ENCODE results near the gene ST8SIA4.

ST8SIA4 gene

GRCh38 chr5:100834519-100834918, 68.6 kb downstream of the ST8SIA4 start:
- Histone ChIP-seq H3K4me3 (ENCODE audit: low read depth in 1 of 5, low read length in 5 of 5) (no peak overlapping the region), H3K36me3 (ENCODE audit: control insufficient read depth in 5 of 5, insufficient read depth in 5 of 5, low read length in 5 of 5) (no peaks in the 10 kb centered on the region), H3K4me1 (ENCODE audit: control insufficient read depth in 5 of 5, insufficient read depth in 5 of 5, low read length in 5 of 5) (peaks cover 0 to 5% (median 0%) of the 10 kb centered on the region in 5 donors), H3K9ac (ENCODE audit: low read length in 5 of 5) (no peak overlapping the region), H3K27me3 (ENCODE audit: control insufficient read depth in 5 of 5, insufficient read depth in 4 of 5, low read length in 5 of 5) (no peaks in the 10 kb centered on the region), H3K27ac (ENCODE audit: low read depth, low read length) (no peak overlapping the region), H3K9me3 (ENCODE audit: control insufficient read depth in 5 of 5, low read length in 5 of 5) (no peaks in the 10 kb centered on the region)

- Histone ChIP-seq H3K4me1 (ENCODE audit: control insufficient read depth in 5 of 5, insufficient read depth in 5 of 5, low read length in 5 of 5) (peaks cover 6 to 16% (median 15%) of the 10 kb centered on the region in 5 donors), H3K27me3 (ENCODE audit: control insufficient read depth in 5 of 5, insufficient read depth in 4 of 5, low read length in 5 of 5) (no peaks in the 10 kb centered on the region), H3K36me3 (ENCODE audit: control insufficient read depth in 5 of 5, insufficient read depth in 5 of 5, low read length in 5 of 5) (no peaks in the 10 kb centered on the region), H3K27ac (ENCODE audit: low read depth, low read length) (no peak overlapping the region), H3K9ac (ENCODE audit: low read length in 5 of 5) (no peak overlapping the region), H3K4me3 (ENCODE audit: low read depth in 1 of 5, low read length in 5 of 5) (no peak overlapping the region), H3K9me3 (ENCODE audit: control insufficient read depth in 5 of 5, low read length in 5 of 5) (no peaks in the 10 kb centered on the region)
These were observed 70.5 kb downstream of the ST8SIA4 start for GRCh38 chr5:100832252-100833230.

- H3K4me1 ChIP-seq (ENCODE audit: control insufficient read depth in 5 of 5, insufficient read depth in 5 of 5, low read length in 5 of 5): peaks cover 9 to 20% (median 19%) of the 10 kb centered on the region in 5 donors
- peak overlapping the region; percentile 61 for H3K27ac ChIP-seq (ENCODE audit: low read depth, low read length)
- H3K9me3 ChIP-seq (ENCODE audit: control insufficient read depth in 5 of 5, low read length in 5 of 5): no peaks in the 10 kb centered on the region
- H3K9ac ChIP-seq (ENCODE audit: low read length in 5 of 5): no peak overlapping the region
- no peak overlapping the region for H3K4me3 ChIP-seq (ENCODE audit: low read depth in 1 of 5, low read length in 5 of 5)
- H3K27me3 ChIP-seq (ENCODE audit: control insufficient read depth in 5 of 5, insufficient read depth in 4 of 5, low read length in 5 of 5): no peaks in the 10 kb centered on the region
- H3K36me3 ChIP-seq (ENCODE audit: control insufficient read depth in 5 of 5, insufficient read depth in 5 of 5, low read length in 5 of 5): no peaks in the 10 kb centered on the region
These were observed 74.2 kb downstream of the ST8SIA4 start for GRCh38 chr5:100828898-100829356.

- peak overlapping the region in 2 of 5 donors; percentile 17 to 22 for H3K4me3 ChIP-seq (ENCODE audit: low read depth in 1 of 5, low read length in 5 of 5)
- peak overlapping the region; percentile 61 for H3K27ac ChIP-seq (ENCODE audit: low read depth, low read length)
- H3K27me3 ChIP-seq (ENCODE audit: control insufficient read depth in 5 of 5, insufficient read depth in 4 of 5, low read length in 5 of 5): no peaks in the 10 kb centered on the region
- H3K9me3 ChIP-seq (ENCODE audit: control insufficient read depth in 5 of 5, low read length in 5 of 5): no peaks in the 10 kb centered on the region
- H3K36me3 ChIP-seq (ENCODE audit: control insufficient read depth in 5 of 5, insufficient read depth in 5 of 5, low read length in 5 of 5): no peaks in the 10 kb centered on the region
- peak overlapping the region in 1 of 5 donors; percentile 35 for H3K9ac ChIP-seq (ENCODE audit: low read length in 5 of 5)
- H3K4me1 ChIP-seq (ENCODE audit: control insufficient read depth in 5 of 5, insufficient read depth in 5 of 5, low read length in 5 of 5): peaks cover 9 to 20% (median 19%) of the 10 kb centered on the region in 5 donors
These were observed 74.8 kb downstream of the ST8SIA4 start for GRCh38 chr5:100828071-100828897.

GRCh38 chr5:100827481-100827889, 75.6 kb downstream of the ST8SIA4 start:
- peak overlapping the region in 1 of 5 donors; percentile 35 for H3K9ac ChIP-seq (ENCODE audit: low read length in 5 of 5)
- no peak overlapping the region for H3K4me3 ChIP-seq (ENCODE audit: low read depth in 1 of 5, low read length in 5 of 5)
- H3K4me1 ChIP-seq (ENCODE audit: control insufficient read depth in 5 of 5, insufficient read depth in 5 of 5, low read length in 5 of 5): peaks cover 9 to 20% (median 19%) of the 10 kb centered on the region in 5 donors
- H3K9me3 ChIP-seq (ENCODE audit: control insufficient read depth in 5 of 5, low read length in 5 of 5): no peaks in the 10 kb centered on the region
- H3K27me3 ChIP-seq (ENCODE audit: control insufficient read depth in 5 of 5, insufficient read depth in 4 of 5, low read length in 5 of 5): no peaks in the 10 kb centered on the region
- peak overlapping the region; percentile 61 for H3K27ac ChIP-seq (ENCODE audit: low read depth, low read length)
- no peaks in the 10 kb centered on the region for H3K36me3 ChIP-seq (ENCODE audit: control insufficient read depth in 5 of 5, insufficient read depth in 5 of 5, low read length in 5 of 5)

GRCh38 chr5:100826133-100826532, 76.9 kb downstream of the ST8SIA4 start:
- Histone ChIP-seq H3K27ac (ENCODE audit: low read depth, low read length) (no peak overlapping the region), H3K9me3 (ENCODE audit: control insufficient read depth in 5 of 5, low read length in 5 of 5) (no peaks in the 10 kb centered on the region), H3K27me3 (ENCODE audit: control insufficient read depth in 5 of 5, insufficient read depth in 4 of 5, low read length in 5 of 5) (no peaks in the 10 kb centered on the region), H3K4me3 (ENCODE audit: low read depth in 1 of 5, low read length in 5 of 5) (no peak overlapping the region), H3K9ac (ENCODE audit: low read length in 5 of 5) (no peak overlapping the region), H3K4me1 (ENCODE audit: control insufficient read depth in 5 of 5, insufficient read depth in 5 of 5, low read length in 5 of 5) (peaks cover 9 to 20% (median 19%) of the 10 kb centered on the region in 5 donors), H3K36me3 (ENCODE audit: control insufficient read depth in 5 of 5, insufficient read depth in 5 of 5, low read length in 5 of 5) (no peaks in the 10 kb centered on the region)

- no peaks in the 10 kb centered on the region for H3K36me3 ChIP-seq (ENCODE audit: control insufficient read depth in 5 of 5, insufficient read depth in 5 of 5, low read length in 5 of 5)
- no peak overlapping the region for H3K4me3 ChIP-seq (ENCODE audit: low read depth in 1 of 5, low read length in 5 of 5)
- no peaks in the 10 kb centered on the region for H3K27me3 ChIP-seq (ENCODE audit: control insufficient read depth in 5 of 5, insufficient read depth in 4 of 5, low read length in 5 of 5)
- H3K9me3 ChIP-seq (ENCODE audit: control insufficient read depth in 5 of 5, low read length in 5 of 5): no peaks in the 10 kb centered on the region
- peaks cover 9 to 20% (median 19%) of the 10 kb centered on the region in 5 donors for H3K4me1 ChIP-seq (ENCODE audit: control insufficient read depth in 5 of 5, insufficient read depth in 5 of 5, low read length in 5 of 5)
- H3K9ac ChIP-seq (ENCODE audit: low read length in 5 of 5): no peak overlapping the region
- no peak overlapping the region for H3K27ac ChIP-seq (ENCODE audit: low read depth, low read length)
These were observed 78.4 kb downstream of the ST8SIA4 start for GRCh38 chr5:100824635-100825034.

- Histone ChIP-seq H3K4me3 (ENCODE audit: low read depth in 1 of 5, low read length in 5 of 5) (no peak overlapping the region), H3K27ac (ENCODE audit: low read depth, low read length) (no peak overlapping the region), H3K9me3 (ENCODE audit: control insufficient read depth in 5 of 5, low read length in 5 of 5) (no peaks in the 10 kb centered on the region), H3K9ac (ENCODE audit: low read length in 5 of 5) (no peak overlapping the region), H3K36me3 (ENCODE audit: control insufficient read depth in 5 of 5, insufficient read depth in 5 of 5, low read length in 5 of 5) (no peaks in the 10 kb centered on the region), H3K4me1 (ENCODE audit: control insufficient read depth in 5 of 5, insufficient read depth in 5 of 5, low read length in 5 of 5) (peaks cover 9 to 17% (median 16%) of the 10 kb centered on the region in 5 donors), H3K27me3 (ENCODE audit: control insufficient read depth in 5 of 5, insufficient read depth in 4 of 5, low read length in 5 of 5) (no peaks in the 10 kb centered on the region)
These were observed 79.3 kb downstream of the ST8SIA4 start for GRCh38 chr5:100823812-100824211.

- H3K9me3 ChIP-seq (ENCODE audit: control insufficient read depth in 5 of 5, low read length in 5 of 5): no peaks in the 10 kb centered on the region
- H3K27ac ChIP-seq (ENCODE audit: low read depth, low read length): no peak overlapping the region
- no peaks in the 10 kb centered on the region for H3K36me3 ChIP-seq (ENCODE audit: control insufficient read depth in 5 of 5, insufficient read depth in 5 of 5, low read length in 5 of 5)
- H3K27me3 ChIP-seq (ENCODE audit: control insufficient read depth in 5 of 5, insufficient read depth in 4 of 5, low read length in 5 of 5): no peaks in the 10 kb centered on the region
- no peaks in the 10 kb centered on the region for H3K4me1 ChIP-seq (ENCODE audit: control insufficient read depth in 5 of 5, insufficient read depth in 5 of 5, low read length in 5 of 5)
- no peak overlapping the region for H3K4me3 ChIP-seq (ENCODE audit: low read depth in 1 of 5, low read length in 5 of 5)
- H3K9ac ChIP-seq (ENCODE audit: low read length in 5 of 5): no peak overlapping the region
These were observed 81.3 kb downstream of the ST8SIA4 start for GRCh38 chr5:100821751-100822150.
